Caki2 (cell line): ENCODE data around the gene MIB1. TPM values are rescaled to one million over a fixed set of nuclear protein-coding genes. Genes with fewer than 3 reads are reported as not detected.

ENCODE experiments used
- DNase-seq: peaks from one replicate; pipeline ENCODE4 v3.0.0-alpha.2; 2015; ENCODE audit warnings: low read depth
- in situ Hi-C: cut with HindIII; loops from 2 replicates; pipeline ENCODE4 v1.10.0; 2016; ENCODE audit warnings: low sequenced_read_pairs, low pct_unique_long_range_greater_than_20kb, mixed read lengths
- total RNA-seq: library from RNA; depleted of rRNA; stranded (reverse); fragments of >200 nt; shearing (Covaris generic); gene quantifications from 2 replicates; pipeline ENCODE4 v1.2.3, GENCODE V29; 2014; ENCODE audit warnings: low replicate concordance; rRNA removed

The MIB1 gene
- total RNA-seq, 1 experiment from 2014 or later = 25.4 TPM

- in situ Hi-C loops = no loop called here
- no peak for DNase-seq
Measured at GRCh38 chr18:21910906-21911305, 170.3 kb downstream of the MIB1 start.

GRCh38 chr18:21911551-21911950 lies 171.0 kb downstream of the MIB1 start:
- in situ Hi-C loops = no loop called here
- no peak for DNase-seq

- in situ Hi-C loops = no loop called here
- no peak for DNase-seq
Measured at GRCh38 chr18:21912339-21913239, 172.0 kb downstream of the MIB1 start.

GRCh38 chr18:21914739-21915319 lies 174.2 kb downstream of the MIB1 start:
- DNase-seq = peak; percentile 18
- in situ Hi-C loops = no loop called here

- no peak for DNase-seq
- in situ Hi-C loops = no loop called here
Measured at GRCh38 chr18:21915546-21915945, 175.0 kb downstream of the MIB1 start.

GRCh38 chr18:21916594-21916993 lies 176.0 kb downstream of the MIB1 start:
- no peak for DNase-seq
- in situ Hi-C loops = no loop called here

GRCh38 chr18:21918693-21919092 lies 178.1 kb downstream of the MIB1 start:
- in situ Hi-C loops = no loop called here
- no peak for DNase-seq

Other genes with a start within 250 kb of the MIB1 start
- gene ESCO1, start 140.1 kb upstream of the MIB1 start, total RNA-seq = 10.0 and 11.8 TPM in 2 replicates
- 7.2 and 11.1 TPM in 2 replicates for gene SNRPD1, start 128.5 kb upstream of the MIB1 start, total RNA-seq
- gene ABHD3, start 36.0 kb upstream of the MIB1 start, total RNA-seq = 52.6 and 73.5 TPM in 2 replicates